KOPT-K1 (cell line): ENCODE data around the gene NDST1.

Source experiments
- H3K27ac ChIP-seq: fragments of 200-600 bp; sonication (generic); 2 replicates; pipeline ENCODE4 v1.5.1; 2016; ENCODE audit warnings: antibody characterized with exemption, mild to moderate bottlenecking, low read depth, low read length; ENCODE audit not compliant: poor library complexity, severe bottlenecking
- H3K36me3 ChIP-seq: fragments of 200-600 bp; sonication (generic); 2 replicates; pipeline ENCODE4 v1.5.1; 2017; ENCODE audit warnings: antibody characterized with exemption, mild to moderate bottlenecking, low read length, moderate library complexity; ENCODE audit not compliant: insufficient read depth
- H3K9me3 ChIP-seq: fragments of 200-600 bp; sonication (generic); 2 replicates; pipeline ENCODE4 v1.5.1; 2017; ENCODE audit warnings: antibody characterized with exemption, low read length, mild to moderate bottlenecking; ENCODE audit not compliant: insufficient read depth, poor library complexity, severe bottlenecking

Gene NDST1

GRCh38 chr5:150568663-150569062, 60.7 kb downstream of the NDST1 start:
- Histone ChIP-seq H3K36me3 (no peaks in the 10 kb centered on the region), H3K27ac (no peak overlapping the region), H3K9me3 (no peaks in the 10 kb centered on the region)

- Histone ChIP-seq H3K27ac (no peak overlapping the region), H3K36me3 (no peaks in the 10 kb centered on the region), H3K9me3 (no peaks in the 10 kb centered on the region)
Observed at GRCh38 chr5:150570333-150570732, 62.4 kb downstream of the NDST1 start.

- Histone ChIP-seq H3K27ac (no peak overlapping the region), H3K9me3 (no peaks in the 10 kb centered on the region), H3K36me3 (no peaks in the 10 kb centered on the region)
Observed at GRCh38 chr5:150571836-150572235, 63.9 kb downstream of the NDST1 start.

GRCh38 chr5:150573216-150573615, 65.3 kb downstream of the NDST1 start:
- Histone ChIP-seq H3K9me3 (no peaks in the 10 kb centered on the region), H3K27ac (no peak overlapping the region), H3K36me3 (no peaks in the 10 kb centered on the region)

DNA sequence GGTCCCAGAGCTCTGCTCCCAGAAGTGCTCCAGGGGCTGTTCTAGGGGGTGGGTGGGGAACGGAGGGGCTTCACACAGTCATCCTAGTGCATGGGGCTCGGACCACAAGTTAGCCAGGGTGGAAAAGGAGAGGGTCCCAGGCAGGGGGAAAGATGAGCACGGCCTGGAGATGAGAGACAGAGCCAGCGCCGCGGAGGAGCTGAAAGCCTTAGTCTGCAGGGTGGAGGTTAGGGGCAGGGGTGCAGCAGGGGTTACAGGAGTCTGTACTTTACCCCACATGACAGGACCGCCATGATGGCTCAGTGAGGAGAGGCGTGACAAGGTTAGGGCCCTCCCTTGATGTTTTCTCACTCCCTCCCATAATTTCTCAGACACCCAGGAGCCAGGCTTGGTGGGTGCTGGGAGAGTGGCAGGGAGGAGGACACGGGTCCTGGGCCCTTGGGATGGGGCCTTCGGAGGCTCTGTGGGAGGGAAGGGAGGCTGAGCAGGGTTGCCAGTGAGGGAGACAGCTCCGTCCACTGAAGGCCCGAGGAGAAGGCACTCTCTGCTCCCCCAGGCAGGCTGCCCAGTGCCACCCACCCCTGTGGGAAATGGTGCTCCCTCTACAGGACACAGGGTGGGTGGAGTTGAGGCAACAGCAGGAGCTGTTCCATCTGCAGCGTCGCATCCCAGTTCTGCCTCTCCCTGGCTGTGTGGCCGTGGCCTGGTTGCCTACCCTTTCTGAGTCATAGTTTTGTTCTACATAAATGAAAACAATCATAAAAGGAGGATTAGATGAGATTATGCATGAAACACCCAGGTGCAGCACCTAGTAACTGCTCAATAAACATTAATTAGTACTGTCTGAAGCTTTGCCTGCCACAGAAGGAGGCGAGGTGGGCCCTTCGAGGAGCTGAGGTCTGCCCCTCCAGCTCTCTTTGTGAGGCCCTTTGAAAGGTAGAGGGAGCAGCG, 66.2 kb downstream of the NDST1 start:
- Histone ChIP-seq H3K9me3 (no peaks in the 10 kb centered on the region), H3K27ac (no peak overlapping the region), H3K36me3 (no peaks in the 10 kb centered on the region)

GRCh38 chr5:150574818-150575547, 67.1 kb downstream of the NDST1 start:
- Histone ChIP-seq H3K27ac (no peak overlapping the region), H3K9me3 (no peaks in the 10 kb centered on the region), H3K36me3 (no peaks in the 10 kb centered on the region)

DNA sequence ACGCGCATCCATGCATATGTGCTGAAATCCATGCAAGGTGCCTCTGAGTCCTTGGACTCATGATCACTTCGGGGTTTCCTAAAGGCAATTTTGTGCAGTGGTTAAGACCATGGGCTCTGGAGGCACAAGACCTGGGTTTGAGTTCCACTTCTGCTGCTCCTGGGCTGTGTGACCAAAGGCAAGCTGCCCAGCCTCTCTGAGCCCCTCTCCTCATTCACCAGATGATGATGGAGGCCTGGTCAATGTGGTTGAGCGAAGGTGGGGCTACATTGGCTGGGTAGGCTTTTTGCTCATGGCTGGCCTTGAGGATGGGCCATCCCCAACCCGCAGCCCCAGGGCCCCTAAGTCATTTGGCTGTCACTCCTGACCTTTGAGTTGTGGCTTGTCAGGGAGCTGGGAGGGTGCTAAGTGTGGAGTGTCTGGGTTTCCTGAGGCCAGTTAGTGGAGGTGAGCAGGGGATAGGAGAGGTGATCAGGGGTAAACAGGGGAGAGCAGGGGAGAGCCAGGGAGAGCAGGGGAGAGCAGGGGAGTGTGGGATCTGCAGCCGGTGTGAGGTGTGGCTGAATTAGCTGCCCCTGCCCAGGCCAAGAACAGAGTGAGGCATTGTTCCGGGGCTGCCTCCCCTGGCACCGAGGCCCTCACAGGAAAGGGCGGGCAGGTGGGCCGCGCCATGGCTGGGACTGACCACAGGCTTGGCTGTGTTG, 68.0 kb downstream of the NDST1 start:
- Histone ChIP-seq H3K27ac (no peak overlapping the region), H3K36me3 (no peaks in the 10 kb centered on the region), H3K9me3 (no peaks in the 10 kb centered on the region)

GRCh38 chr5:150576449-150576949, 68.6 kb downstream of the NDST1 start:
- H3K27ac ChIP-seq, result no peak overlapping the region
- no peaks in the 10 kb centered on the region for H3K9me3 ChIP-seq
- H3K36me3 ChIP-seq, result no peaks in the 10 kb centered on the region

DNA sequence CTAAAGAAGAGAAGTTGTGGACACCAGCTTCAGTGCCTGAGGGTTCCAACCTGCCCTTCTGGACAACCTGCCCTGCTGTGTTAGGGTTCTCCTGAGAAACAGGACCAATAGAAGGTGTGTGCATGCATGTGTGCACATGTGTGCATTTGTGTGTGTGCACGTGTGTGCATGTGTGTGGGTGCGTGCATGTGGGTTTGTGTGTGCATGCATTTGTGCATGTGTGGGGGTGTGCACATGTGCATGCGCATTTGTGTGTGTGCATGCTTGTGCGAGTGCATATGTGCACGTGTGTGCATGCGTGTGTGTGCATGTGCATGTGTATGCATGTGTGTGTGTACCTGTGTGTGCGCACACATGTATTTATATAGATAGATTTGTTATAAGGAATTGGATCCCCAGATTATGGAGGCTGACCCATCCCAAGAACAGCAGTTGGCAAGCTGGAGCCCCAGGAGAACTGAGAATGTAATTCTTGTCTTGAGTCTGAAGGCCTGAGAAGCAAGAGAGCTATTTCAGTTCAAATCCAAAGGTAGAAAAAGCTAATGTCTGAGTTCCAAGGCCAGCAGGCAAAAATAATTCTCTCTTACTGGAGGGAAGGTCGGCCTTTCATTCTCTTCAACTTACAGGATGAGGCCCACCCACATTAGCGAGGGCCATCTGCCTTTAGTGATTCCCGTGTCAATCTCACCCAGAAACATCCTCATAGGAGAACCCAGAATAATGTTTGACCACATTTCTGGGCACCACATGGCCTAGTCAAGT, 69.6 kb downstream of the NDST1 start:
- no peak overlapping the region for H3K27ac ChIP-seq
- no peaks in the 10 kb centered on the region for H3K9me3 ChIP-seq
- H3K36me3 ChIP-seq, result no peaks in the 10 kb centered on the region

- Histone ChIP-seq H3K36me3 (no peaks in the 10 kb centered on the region), H3K9me3 (no peaks in the 10 kb centered on the region), H3K27ac (no peak overlapping the region)
Observed at GRCh38 chr5:150578781-150579461, 71.0 kb downstream of the NDST1 start.

- no peaks in the 10 kb centered on the region for H3K9me3 ChIP-seq
- H3K27ac ChIP-seq, result no peak overlapping the region
Observed at GRCh38 chr5:150579462-150580400, 71.8 kb downstream of the NDST1 start.

DNA sequence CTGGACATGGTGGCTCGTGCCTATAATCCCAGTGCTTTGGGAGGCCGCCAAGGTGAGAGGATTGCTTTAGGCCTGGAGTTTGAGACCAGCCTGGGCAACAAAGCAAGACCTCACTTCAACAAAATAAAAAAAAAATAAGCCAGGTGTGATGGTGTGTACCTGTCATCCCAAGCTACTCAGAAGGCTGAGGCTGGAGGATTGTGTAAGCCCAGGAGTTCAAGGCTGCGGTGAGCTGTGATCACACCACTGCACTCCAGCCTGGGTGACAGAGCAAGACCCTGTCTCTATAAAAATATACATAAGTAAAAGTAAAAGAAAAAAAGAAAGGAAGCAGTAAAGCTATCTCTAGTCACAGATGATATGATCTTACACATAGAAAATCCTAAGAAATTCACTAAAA, 73.0 kb downstream of the NDST1 start:
- Histone ChIP-seq H3K27ac (no peak overlapping the region), H3K9me3 (no peaks in the 10 kb centered on the region)

More at GRCh38 chr5:150579462-150580400, 71.8 kb downstream of the NDST1 start:
- no peaks in the 10 kb centered on the region for H3K36me3 ChIP-seq

More for the DNA sequence above, 73.0 kb downstream of the NDST1 start:
- H3K36me3 ChIP-seq, result no peaks in the 10 kb centered on the region
